SK-N-SH treated with all-trans-retinoic acid at 6 μM for 48 hours (cell line): ENCODE results near the gene RPL36AL.
"Not testable (repeated sequence)": the region's sequence is repeated elsewhere in the genome, so short reads cannot be mapped to it uniquely, and the experiment has no call there.

Experiments used
- ATAC-seq: fragments of 200-7000 bp; cut with Tn5 transposase; 3 replicates; pipeline ENCODE4 v1.9.1; 2020; ENCODE audit warnings: mild to moderate bottlenecking, moderate library complexity
- ARNTL ChIP-seq: fragments of 450-650 bp; formaldehyde crosslinking; IDR thresholded peaks from 2 replicates; pipeline ENCODE4 v1.5.0; 2020; ENCODE audit warnings: low read depth, mild to moderate bottlenecking, moderate library complexity, borderline replicate concordance
- BACH2 ChIP-seq: fragments of 250-450 bp; sonication (Bioruptor Pico); IDR thresholded peaks from 2 replicates; pipeline ENCODE4 v1.9.0; 2021; ENCODE audit warnings: mild to moderate bottlenecking, borderline replicate concordance
- CREB5 ChIP-seq: fragments of 250-450 bp; sonication (Bioruptor Pico); IDR thresholded peaks from 2 replicates; pipeline ENCODE4 v1.5.1; 2020; ENCODE audit warnings: low read depth, mild to moderate bottlenecking, moderate library complexity
- CSRNP3 ChIP-seq: fragments of 250-450 bp; sonication (Bioruptor Pico); IDR thresholded peaks from 2 replicates; pipeline ENCODE4 v1.5.1; 2021; ENCODE audit warnings: mild to moderate bottlenecking, moderate library complexity
- ESRRG ChIP-seq: fragments of 250-450 bp; sonication (Bioruptor Pico); IDR thresholded peaks from 2 replicates; pipeline ENCODE4 v1.6.1; 2021; ENCODE audit warnings: mild to moderate bottlenecking
- GLIS3 ChIP-seq: fragments of 250-450 bp; sonication (Bioruptor Pico); IDR thresholded peaks from 2 replicates; pipeline ENCODE4 v1.5.0; 2020; ENCODE audit warnings: mild to moderate bottlenecking, moderate library complexity
- ISL1 ChIP-seq: fragments of 250-450 bp; sonication (Bioruptor Pico); IDR thresholded peaks from 2 replicates; pipeline ENCODE4 v2.1.2; 2022; ENCODE audit warnings: mild to moderate bottlenecking, moderate library complexity
- OSR1 ChIP-seq: fragments of 250-450 bp; sonication (Bioruptor Pico); IDR thresholded peaks from 2 replicates; pipeline ENCODE4 v1.8.0; 2022; ENCODE audit warnings: moderate library complexity, mild to moderate bottlenecking, inconsistent platforms
- PATZ1 ChIP-seq: fragments of 250-450 bp; sonication (Bioruptor Pico); IDR thresholded peaks from 2 replicates; pipeline ENCODE4 v1.8.0; 2020; ENCODE audit warnings: mild to moderate bottlenecking, moderate library complexity, borderline replicate concordance
- POU6F1 ChIP-seq: fragments of 250-450 bp; sonication (Bioruptor Pico); IDR thresholded peaks from 2 replicates; pipeline ENCODE4 v1.8.0; 2021; ENCODE audit warnings: low read depth, mild to moderate bottlenecking, moderate library complexity, borderline replicate concordance
- PPARA ChIP-seq: fragments of 250-450 bp; sonication (Bioruptor Pico); IDR thresholded peaks from 2 replicates; pipeline ENCODE4 v1.5.0; 2020; ENCODE audit warnings: mild to moderate bottlenecking, borderline replicate concordance
- RARB ChIP-seq: fragments of 250-450 bp; sonication (Bioruptor Pico); IDR thresholded peaks from 2 replicates; pipeline ENCODE4 v1.8.0; 2021; ENCODE audit warnings: mild to moderate bottlenecking, moderate library complexity
- TCF4 ChIP-seq: fragments of 250-450 bp; sonication (Bioruptor Pico); IDR thresholded peaks from 2 replicates; pipeline ENCODE4 v1.8.0; 2021; ENCODE audit warnings: mild to moderate bottlenecking, moderate library complexity, borderline replicate concordance
- TOX ChIP-seq: fragments of 250-450 bp; sonication (Bioruptor Pico); IDR thresholded peaks from 2 replicates; pipeline ENCODE4 v1.8.0; 2021; ENCODE audit warnings: mild to moderate bottlenecking, moderate library complexity, borderline replicate concordance
- TSHZ2 ChIP-seq: fragments of 250-450 bp; sonication (Bioruptor Pico); IDR thresholded peaks from 2 replicates; pipeline ENCODE4 v1.5.0; 2020; ENCODE audit warnings: mild to moderate bottlenecking, moderate library complexity
- ZC3H10 ChIP-seq: fragments of 250-450 bp; sonication (Bioruptor Pico); IDR thresholded peaks from 2 replicates; pipeline ENCODE4 v1.5.1; 2021; ENCODE audit warnings: mild to moderate bottlenecking, moderate library complexity
- ZFP3 ChIP-seq: fragments of 250-450 bp; sonication (Bioruptor Pico); IDR thresholded peaks from 2 replicates; pipeline ENCODE4 v1.5.0; 2020; ENCODE audit warnings: mild to moderate bottlenecking, moderate library complexity
- ZFP30 ChIP-seq: fragments of 450-650 bp; formaldehyde crosslinking; IDR thresholded peaks from 2 replicates; pipeline ENCODE4 v1.5.0; 2022; ENCODE audit warnings: mild to moderate bottlenecking, moderate library complexity
- ZNF565 ChIP-seq: fragments of 450-650 bp; formaldehyde crosslinking; conservative IDR thresholded peaks from 2 replicates; pipeline ENCODE4 v1.5.0; 2020; ENCODE audit warnings: low read depth, mild to moderate bottlenecking, moderate library complexity
- ZNF8 ChIP-seq: fragments of 450-650 bp; formaldehyde crosslinking; IDR thresholded peaks from 2 replicates; pipeline ENCODE4 v1.5.0; 2020; ENCODE audit warnings: mild to moderate bottlenecking, moderate library complexity

RPL36AL gene

GRCh38 chr14:49620182-49621113 is at the start of gene RPL36AL, which contains the start of gene MGAT2:
Gene RPL36AL, minus strand, starts transcription at chr14:49620626. Its CDS starts 1,522 bp downstream, at chr14:49619104.
Gene MGAT2, plus strand, starts transcription at chr14:49620799. Its CDS starts 470 bp downstream, at chr14:49621269.
- ATAC-seq = peak; percentile 97
- TF ChIP-seq CREB5 (CRISPR knock-in tag) (no peak), ZFP30 (CRISPR knock-in tag) (no peak), GLIS3 (CRISPR knock-in tag) (0 out of 2 replicates have a peak, but pooled peaks have one; percentile 50), TSHZ2 (0 out of 2 replicates have a peak, but pooled peaks have one; percentile 56), CSRNP3 (CRISPR knock-in tag) (no peak), ZFP3 (CRISPR knock-in tag) (peak; percentile 96), ESRRG (CRISPR knock-in tag) (no peak)

- no peak for TF ChIP-seq TOX (CRISPR knock-in tag)
- no peak for TF ChIP-seq ISL1 (CRISPR knock-in tag)
- TF ChIP-seq ZFP30 (CRISPR knock-in tag) = no peak
- no peak for TF ChIP-seq TCF4 (CRISPR knock-in tag)
- TF ChIP-seq ARNTL (CRISPR knock-in tag) = no peak
- TF ChIP-seq POU6F1 (CRISPR knock-in tag) = no peak
- no peak for TF ChIP-seq BACH2 (CRISPR knock-in tag)
- TF ChIP-seq ZNF565 (CRISPR knock-in tag) = no peak
- TF ChIP-seq ESRRG (CRISPR knock-in tag) = no peak
- no peak for TF ChIP-seq RARB (CRISPR knock-in tag)
- TF ChIP-seq CSRNP3 (CRISPR knock-in tag) = no peak
- no peak for TF ChIP-seq TSHZ2
- TF ChIP-seq ZNF8 (CRISPR knock-in tag) = no peak
- no peak for TF ChIP-seq ZC3H10 (CRISPR knock-in tag)
- TF ChIP-seq OSR1 (CRISPR knock-in tag) = no peak
- TF ChIP-seq PPARA (CRISPR knock-in tag) = no peak
- no peak for TF ChIP-seq PATZ1 (CRISPR knock-in tag)
- ATAC-seq = no peak
Observed at GRCh38 chr14:49659526-49660455, 39.4 kb upstream of the RPL36AL start.

GRCh38 chr14:49657500-49657899 is 37.1 kb upstream of the RPL36AL start:
- not testable (repeated sequence) for ATAC-seq
